Ramos (cell line): ENCODE results near the gene PATE4.
"Not testable (repeated sequence)": the region's sequence is repeated elsewhere in the genome, so short reads cannot be mapped to it uniquely, and the experiment has no call there.

Experiments used
- in situ Hi-C: fragments of 300-500 bp; cut with MboI; formaldehyde crosslinking; loops from one replicate; pipeline ENCODE4 v1.14.3; 2022; ENCODE audit warnings: low sequenced_read_pairs; ENCODE audit not compliant: unreplicated experiment

Gene PATE4, protein sequence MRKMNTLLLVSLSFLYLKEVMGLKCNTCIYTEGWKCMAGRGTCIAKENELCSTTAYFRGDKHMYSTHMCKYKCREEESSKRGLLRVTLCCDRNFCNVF

DNA sequence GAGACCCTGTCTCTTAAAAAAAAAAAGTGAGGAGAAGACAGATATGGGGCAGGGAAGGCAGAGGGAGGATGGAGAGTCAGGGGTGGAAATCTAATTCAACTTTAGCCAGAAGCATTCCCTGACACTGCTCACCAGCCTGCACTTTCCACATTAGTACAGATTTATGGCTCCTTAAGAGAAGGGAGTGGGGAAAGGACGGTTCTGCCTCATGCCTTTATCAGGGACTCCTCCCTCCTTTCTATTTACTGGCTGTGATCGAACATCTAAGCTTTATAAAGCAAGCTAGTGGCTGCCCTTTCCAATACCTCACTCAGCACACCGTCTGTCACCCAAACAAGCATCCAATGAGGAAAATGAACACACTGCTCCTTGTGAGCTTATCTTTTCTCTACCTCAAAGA is at the start of gene PATE4:
PATE4 (plus strand) TSS at position 301 of the 400 bp plus-strand sequence; CDS start at position 345, 44 bp downstream.
- in situ Hi-C loops, result no loop called here

DNA sequence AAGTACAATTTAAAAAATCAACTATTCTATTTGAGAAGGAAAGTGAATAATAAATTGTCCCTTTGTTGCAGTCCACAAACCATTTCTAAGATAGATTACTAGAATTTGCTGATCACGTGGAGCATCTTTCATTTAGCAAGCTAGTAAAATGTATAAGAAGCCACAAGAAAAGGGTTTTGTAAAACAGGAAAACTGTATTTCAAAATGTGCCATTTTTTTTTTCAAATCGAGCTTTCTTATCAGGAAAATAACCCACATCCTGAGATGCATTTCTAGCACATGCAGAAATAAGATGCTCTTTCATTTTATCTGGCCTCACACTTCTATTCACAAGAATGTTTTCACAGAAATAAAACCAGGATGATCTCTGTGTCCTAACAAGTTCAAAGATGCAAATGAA is 48.4 kb upstream of the PATE4 start:
- in situ Hi-C loops, result no loop called here

DNA sequence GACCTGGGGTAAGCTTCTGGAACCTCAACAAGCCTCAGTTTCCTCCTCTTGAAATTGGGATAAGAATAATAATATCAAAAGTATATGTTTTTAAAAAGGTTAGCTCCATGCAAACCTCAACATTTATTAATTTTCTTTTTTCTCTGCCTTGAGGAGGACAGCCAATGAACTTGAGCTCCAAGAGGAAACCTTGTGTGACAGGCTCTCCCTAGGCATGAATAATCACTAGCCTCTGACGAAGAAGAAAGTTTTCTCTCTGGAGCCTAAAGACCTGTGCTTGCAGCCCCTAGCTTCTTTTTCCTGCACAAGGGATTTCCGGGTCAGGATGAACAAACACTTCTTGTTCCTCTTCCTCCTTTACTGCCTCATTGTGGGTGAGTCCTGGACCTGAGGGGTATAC is 45.3 kb upstream of the PATE4 start, which contains the start of gene PATE3:
PATE3 (plus strand) TSS at position 301 of the 400 bp plus-strand sequence; CDS start at position 326, 25 bp downstream.
- in situ Hi-C loops, result no loop called here

DNA sequence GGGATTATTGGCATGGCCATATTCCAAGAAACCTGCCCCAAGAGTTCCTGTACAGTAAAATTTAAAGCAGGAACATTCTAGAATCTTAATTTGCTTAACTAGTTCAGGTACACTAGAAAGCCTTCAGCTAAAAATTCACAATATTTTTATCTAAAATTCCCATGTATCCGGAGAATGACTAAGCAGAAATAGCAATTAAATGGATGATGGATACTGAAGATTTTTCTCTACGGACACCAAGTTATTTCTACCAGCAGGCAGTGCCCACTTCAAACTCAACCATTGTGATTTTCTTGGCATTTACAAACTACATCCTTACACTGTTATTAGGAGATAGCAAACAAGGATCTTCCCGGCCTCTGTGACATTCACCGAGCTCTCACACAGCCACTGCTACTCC is 42.3 kb upstream of the PATE4 start:
- in situ Hi-C loops, result no loop called here

DNA sequence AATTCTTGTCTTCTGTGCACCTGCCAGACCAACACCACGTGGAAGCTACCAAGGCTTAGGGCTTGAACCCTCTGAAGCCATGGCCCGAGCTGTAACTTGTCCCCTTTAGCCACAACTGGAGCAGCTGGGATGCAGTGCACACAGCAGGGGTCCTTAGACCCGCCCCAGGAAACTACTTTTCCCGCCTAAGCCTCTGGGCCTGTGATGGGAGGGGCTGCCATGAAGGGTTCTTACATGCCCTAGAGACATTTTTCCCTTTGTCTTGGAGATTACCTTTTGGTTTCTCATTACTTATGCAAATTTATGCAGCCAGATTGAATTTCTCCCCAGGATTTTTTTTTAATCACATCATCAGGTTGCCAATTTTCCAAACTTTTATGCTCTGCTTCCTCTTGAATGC is 35.5 kb upstream of the PATE4 start:
- in situ Hi-C loops, result no loop called here

DNA sequence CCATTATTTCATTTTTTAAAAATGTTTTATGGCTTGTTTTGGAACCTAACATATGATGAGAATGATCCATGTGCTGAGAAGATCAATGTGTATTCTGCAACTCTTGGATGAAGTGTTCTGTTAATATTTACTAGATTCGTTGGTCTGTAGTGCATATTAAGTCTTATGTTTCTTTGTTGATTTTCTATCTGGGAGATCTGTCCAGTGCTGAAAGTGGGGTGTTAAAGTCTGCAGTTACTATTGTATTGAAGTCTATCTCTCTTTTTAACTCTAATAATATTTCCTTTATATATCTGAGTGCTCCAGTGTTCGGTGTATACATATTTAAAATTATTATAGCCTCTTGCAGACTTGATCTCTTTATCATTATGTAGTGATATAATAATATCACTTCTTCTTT is 33.3 kb upstream of the PATE4 start:
- in situ Hi-C loops, result no loop called here

DNA sequence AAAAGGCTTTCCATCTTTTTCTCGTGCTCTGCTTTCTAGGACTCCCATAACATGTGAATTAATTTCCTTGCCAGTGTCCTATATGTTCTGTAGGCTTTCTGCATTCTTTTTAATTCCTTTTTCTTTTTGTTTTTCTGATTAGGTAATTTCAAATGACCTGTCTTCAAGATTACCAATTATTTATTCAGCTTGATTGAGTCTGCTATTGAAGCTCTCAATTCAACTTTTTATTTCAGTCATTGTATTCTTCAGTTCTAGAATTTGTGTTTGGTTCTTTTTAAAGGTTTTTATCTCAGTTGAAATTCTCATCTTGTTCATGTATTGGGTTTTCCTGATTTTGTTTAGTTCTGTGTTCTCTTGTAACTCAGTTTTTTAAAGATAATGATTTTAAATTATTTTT is 30.7 kb upstream of the PATE4 start:
- in situ Hi-C loops, result no loop called here

DNA sequence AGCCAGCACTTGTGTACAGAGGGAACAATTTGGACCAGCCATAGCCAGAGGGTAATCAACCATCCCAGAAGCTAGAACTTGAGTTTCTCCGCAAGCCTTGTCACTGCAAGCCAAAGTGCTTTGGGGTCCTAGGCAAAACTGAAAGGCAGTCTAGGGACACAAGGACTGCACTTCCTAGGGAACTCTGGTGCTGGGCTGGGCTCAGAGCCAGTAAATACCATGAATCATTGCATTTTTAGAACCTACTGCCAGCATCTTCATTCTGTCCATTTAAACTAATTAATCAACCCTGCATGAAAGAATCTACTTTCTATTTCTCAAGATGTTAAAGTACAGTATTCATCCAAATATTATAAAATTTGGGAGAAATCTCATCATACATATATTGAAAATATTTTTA is 25.2 kb upstream of the PATE4 start:
- in situ Hi-C loops, result no loop called here

DNA sequence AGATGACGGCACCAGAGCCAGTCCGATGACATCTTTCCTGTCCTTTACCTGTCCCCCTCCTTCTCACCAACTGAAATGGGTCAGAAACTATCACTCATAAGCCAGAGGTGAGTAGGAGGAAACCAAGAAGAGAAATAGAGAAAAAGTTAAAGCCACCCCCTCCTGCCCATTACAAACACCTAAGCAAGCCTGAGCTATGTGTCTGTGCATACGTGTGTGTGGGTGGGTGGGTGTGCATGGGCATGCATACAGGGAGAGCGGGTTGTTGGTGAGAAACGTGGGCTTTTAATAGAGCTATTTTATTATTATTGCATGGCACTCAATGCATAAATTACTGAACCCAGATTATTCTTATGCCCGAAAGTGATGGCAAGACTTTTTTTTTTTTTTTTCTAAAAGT is 2.6 kb downstream of the PATE4 start:
- in situ Hi-C loops, result no loop called here

DNA sequence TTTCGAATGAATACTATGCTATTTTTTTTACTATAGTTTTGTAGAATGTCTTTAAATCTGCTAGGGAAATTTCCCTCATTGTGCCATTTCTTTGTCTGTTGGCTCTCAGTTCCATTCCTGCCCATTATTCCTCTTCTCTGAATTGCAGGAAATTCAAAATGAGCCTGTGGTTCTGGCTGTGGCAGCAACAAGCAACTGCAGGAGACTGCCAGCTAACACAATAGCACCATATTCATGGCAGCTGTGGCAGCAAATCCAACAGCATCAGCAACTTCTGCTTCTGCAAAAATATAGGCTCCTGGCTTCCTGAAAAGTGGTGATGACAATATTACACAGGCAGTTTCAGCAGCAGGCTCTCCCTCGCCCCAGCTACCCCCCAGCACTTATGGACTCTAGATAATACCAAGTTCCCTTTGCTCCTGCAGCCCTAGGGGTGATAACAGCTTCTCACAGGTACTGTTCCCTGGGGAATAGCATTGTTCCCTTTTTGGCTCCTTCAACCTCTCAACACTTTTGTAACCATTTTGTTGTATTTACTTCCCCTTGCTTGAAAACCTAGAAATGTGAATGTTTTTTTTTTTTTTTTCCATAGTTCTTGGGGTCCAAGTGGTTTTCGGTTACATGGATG is 9.3 kb downstream of the PATE4 start:
- in situ Hi-C loops, result no loop called here

DNA sequence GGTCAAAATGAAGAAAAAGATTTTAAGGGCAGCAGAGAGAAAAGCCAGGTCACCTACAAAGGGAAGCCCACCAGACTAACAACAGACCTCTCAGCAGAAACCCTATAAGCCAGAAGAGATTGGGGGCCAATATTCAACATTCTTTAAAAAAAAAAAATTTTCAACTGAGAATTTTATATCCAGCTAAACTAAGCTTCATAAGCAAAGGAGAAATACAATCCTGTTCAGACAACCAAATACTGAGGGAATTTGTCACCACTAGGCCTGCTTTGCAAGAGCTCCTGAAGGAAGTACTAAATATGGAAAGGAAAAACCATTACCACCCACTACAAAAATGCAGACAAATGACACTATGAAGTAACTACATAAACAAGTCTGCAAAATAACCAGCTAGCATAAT is 13.1 kb downstream of the PATE4 start:
- in situ Hi-C loops, result no loop called here

DNA sequence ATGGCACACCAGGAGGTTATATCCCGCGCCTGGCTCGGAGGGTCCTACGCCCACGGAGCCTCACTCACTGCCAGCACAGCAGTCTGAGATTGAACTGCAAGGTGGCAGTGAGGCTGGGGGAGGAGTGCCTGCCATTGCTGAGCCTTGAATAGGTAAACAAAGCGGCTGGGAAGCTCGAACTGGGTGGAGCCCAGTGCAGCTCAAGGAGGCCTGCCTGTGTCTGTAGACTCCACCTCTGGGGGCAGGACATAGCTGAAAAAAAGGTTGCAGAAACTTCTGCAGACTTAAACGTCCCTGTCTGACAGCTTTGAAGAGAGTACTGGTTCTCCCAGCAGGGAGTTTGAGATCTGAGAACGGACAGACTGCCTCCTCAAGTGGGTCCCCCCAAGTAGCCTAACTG is 24.6 kb downstream of the PATE4 start:
- in situ Hi-C loops, result not testable (repeated sequence)

DNA sequence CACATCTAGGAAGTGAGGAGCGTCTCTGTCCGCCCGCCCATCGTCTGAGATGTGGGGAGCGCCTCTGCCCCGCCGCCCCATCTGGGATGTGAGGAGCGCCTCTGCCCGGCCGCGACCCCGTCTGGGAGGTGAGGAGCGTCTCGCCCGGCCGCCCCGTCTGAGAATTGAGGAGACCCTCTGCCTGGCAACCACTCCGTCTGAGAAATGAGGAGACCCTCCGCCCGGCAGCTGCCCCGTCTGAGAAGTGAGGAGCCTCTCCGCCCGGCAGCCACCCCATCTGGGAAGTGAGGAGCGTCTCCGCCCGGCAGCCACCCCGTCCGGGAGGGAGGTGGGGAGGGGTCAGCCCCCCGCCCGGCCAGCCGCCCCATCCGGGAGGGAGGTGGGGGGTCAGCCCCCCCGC is 29.7 kb downstream of the PATE4 start:
- in situ Hi-C loops, result not testable (repeated sequence)

DNA sequence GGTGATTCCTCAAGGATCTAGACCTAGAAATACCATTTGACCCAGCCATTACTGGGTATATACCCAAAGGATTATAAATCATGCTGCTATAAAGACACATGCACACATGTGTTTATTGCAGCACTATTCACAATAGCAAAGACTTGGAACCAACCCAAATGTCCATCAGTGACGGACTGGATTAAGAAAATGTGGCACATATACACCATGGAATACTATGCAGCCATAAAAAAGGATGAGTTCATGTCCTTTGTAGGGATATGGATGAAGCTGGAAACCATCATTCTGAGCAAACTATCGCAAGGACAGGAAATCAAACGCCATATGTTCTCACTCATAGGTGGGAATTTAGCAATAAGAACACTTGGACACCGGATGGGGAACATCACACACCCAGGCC is 32.2 kb downstream of the PATE4 start:
- in situ Hi-C loops, result not testable (repeated sequence)

DNA sequence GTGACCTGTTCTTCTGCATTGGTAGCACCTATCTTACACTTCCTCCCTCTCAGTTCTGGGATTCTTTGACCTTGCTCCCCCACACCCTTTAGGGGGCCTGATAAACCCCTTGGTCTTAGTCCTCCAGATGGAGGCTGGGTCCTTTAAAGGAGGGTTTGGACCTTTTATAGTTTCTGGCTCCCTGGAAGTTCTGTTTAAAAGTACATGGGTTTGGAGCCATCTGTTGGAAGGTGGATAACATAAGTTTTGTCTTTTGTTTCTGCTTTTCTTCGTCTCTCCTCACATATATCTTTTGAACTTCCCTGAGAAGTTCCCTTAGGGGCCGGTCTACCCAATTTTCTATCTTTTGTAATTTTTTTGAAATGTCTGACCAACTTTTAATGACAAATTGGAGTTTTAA is 36.4 kb downstream of the PATE4 start:
- in situ Hi-C loops, result no loop called here

DNA sequence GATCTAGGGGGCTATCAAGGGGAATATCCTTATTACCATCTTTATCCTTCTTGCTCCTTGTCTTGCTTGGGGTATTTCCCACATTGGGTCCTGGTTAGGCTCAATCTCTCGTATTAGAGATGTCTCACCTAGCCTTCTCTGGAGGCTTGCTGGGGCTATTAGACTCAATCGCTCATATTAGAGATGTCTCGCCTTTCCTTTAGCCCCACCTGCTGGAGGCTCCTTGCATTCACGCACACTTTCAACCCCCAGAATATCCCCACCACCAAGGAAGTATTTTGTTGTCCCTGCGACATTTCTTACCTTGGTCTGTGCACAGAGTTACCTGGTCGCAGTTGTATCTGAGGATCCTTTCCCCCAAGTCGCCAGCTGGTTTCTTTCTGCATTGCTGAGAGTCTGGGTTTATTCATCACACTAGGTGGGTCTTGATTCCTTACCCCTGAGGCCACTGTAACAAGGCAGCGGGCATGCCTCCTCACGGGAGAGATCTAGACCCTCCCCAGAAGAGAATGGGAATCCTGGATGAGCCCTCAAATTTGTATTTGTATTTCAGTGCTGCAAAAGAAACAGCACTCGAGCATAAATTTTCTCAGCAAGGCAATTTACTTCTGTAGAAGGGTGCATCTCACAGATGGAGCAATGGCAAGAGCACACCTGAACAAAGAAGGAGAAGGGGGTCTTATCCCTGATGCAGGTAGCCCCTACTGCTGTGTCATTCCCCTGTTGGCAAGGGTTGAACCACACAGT is 38.4 kb downstream of the PATE4 start:
- in situ Hi-C loops, result no loop called here

DNA sequence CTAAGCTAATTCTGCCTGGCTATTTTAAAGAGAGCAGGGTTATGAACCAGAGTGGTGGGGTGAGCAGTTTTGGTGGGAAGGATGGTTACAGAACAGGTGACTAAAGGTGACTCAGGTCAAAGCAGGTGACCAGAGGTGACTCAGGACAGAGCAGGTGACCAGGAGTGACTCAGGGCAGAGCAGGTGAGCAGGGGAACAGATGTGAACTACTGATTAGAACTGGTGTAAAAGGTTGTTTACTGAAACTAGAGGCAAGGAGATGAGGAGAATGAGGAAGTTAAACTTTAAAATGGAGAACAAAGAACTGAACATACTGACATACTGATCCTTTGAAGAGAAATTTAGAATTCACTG is 39.0 kb downstream of the PATE4 start:
- in situ Hi-C loops, result no loop called here

DNA sequence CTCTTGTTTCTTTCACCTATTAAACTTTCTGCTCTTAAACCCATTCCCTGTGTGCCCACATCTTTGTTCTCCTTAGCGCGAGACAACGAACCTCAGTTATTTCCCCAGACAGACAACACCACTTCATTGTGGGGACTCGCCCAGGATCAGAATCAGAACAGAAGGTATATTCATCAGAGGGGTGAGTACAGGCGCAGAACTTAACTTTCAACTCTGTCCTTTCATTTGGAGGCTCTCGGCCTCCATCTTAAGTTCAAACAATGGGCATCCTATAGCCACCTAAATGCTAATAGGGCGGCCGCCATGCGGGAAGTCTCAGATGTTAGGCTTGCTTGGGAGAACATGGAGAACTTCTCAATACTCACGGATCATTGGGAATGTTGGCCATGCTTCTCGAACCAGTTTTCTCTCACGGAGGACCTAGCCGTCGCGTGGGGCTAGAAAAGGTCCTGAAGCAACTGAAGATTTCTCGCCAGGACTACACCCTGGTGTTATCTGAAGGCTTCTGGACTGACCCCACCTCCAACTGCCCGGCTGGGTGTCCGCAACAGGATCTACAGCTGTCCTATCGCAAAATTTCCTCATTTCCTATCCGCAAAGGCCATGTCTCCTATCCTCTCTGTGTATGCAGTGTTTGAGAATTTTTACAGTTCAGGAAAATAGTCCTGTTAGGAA is 40.9 kb downstream of the PATE4 start:
- in situ Hi-C loops, result no loop called here

DNA sequence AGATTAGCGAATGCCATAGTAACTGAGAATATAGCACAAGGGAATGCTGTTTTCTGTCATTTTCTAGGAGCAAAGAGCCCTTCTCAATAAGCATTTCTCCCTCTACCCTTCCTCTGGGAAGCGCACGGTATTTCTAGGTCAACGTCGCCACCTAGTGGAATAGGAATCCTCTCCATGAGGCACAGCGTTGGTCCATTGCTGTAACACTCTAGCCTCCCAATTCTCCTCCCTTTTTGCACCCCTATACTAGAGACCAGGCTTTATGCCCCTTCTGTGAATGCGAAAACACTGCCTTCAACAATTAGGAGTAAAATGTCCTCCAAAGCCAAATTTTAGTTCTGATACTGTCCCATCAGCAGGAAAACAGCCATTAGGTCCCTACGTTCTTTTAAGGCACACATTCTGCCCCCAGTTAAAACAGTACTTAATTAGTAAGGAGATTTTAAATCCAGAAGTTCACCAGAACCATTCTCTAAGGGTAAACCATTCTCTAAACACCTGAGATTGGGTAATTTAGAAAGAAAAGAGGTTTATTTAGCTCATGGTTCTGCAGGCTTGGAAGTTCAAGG is 41.5 kb downstream of the PATE4 start:
- in situ Hi-C loops, result loop anchor here (25.0 kb wide), 2 partner anchors 237 to 762 kb away; partner anchors contain the start of genes CHEK1 and TMEM218

DNA sequence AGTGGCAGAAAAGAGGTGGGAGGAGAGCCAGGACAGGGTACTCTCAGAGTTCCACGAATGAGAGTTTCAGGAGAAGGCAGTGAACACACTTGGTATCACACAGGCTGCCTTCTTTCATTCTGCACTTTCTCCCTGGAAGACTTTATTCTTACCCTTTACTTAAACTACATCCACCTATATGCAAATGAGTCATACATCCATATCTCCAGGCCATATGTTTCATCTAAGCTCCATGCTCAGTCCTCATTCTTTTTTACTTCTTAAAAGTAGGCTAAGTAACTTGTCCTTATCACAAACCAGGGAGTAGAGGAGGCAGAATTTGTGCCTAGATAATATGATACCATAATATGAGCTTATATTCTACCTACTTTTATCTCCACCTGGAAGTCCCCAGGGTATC is 48.2 kb downstream of the PATE4 start:
- in situ Hi-C loops, result loop anchor here (25.0 kb wide), 2 partner anchors 244 to 769 kb away; partner anchors contain the start of genes CHEK1 and TMEM218

DNA sequence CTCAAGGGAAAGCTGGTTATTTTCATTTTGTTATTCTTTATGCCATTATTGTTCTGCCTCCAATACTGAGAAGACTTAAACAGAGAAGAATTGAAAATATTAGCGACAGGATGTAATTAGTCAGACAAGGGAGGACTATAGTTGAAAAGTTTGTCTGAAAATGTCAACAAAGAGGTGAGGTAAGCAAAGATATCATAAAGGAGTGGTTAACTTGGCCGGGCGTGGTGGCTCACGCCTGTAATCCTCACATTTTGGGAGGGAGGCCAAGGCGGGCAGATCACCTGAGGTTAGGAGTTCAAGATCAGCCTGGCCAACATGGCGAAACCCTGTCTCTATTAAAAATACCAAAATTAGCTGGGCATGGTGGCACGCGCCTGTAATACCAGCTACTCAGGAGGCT is 50.3 kb downstream of the PATE4 start:
- in situ Hi-C loops, result loop anchor here (25.0 kb wide), 2 partner anchors 246 to 771 kb away; partner anchors contain the start of genes CHEK1 and TMEM218
